ENCODE data around the gene PCDH15. TPM values are rescaled to one million over a fixed set of nuclear protein-coding genes. Genes with fewer than 3 reads are reported as not detected.

Gene PCDH15
- total and polyA plus RNA-seq, 2 of the 13 experiments (the other 11 are each of a cell fraction or from before 2014, with no cell fraction given), result not detected

GRCh38 chr10:54769051-54769450, 32.0 kb downstream of the PCDH15 start:
- no peak overlapping the region for H2AFZ ChIP-seq (ENCODE audit: low read length)
- TF ChIP-seq ZFP36 (IDR thresholded peaks at IDR 0.05; ENCODE audit: borderline replicate concordance, low read depth, low read length, partially characterized antibody) (no peak), ZEB1 (IDR thresholded peaks at IDR 0.05; ENCODE audit: insufficient replicate concordance, low read depth) (no peak), MXD3 (CRISPR knock-in tag; IDR thresholded peaks at IDR 0.05) (no peak)
- BruUV-seq (replicated peaks), result no TSS peak
- H3K4me2 ChIP-seq (ENCODE audit: low read depth, low read length), result no peak overlapping the region
- in situ Hi-C loops (cut with HindIII; ENCODE audit: extremely low pct_ligation_motif_present, low pct_unique_long_range_greater_than_20kb), result no loop called here
- ATAC-seq, result no peak
- no peak for FAIRE-seq
- CTCF ChIA-PET (ENCODE audit: low intra/inter-chr PET ratio, low total read pairs), result no interaction called here
- H4K20me1 ChIP-seq (ENCODE audit: insufficient read depth, low read length), result no peaks in the 10 kb centered on the region
- no peaks in the 10 kb centered on the region for H3K9me3 ChIP-seq (ENCODE audit: low read length)
- H3K9ac ChIP-seq (ENCODE audit: insufficient read depth, low read depth, low read length), result no peak overlapping the region
- POLR2A ChIA-PET, result no interaction called here
- no peak overlapping the region for H3K4me3 ChIP-seq (replicated peaks in 1 of 3; ENCODE audit: insufficient read depth in 1 of 3, low read depth in 2 of 3, low read length in 3 of 3)
- no peak overlapping the region for H3K27ac ChIP-seq (ENCODE audit: extremely low read length, insufficient read depth, low read length)
- no peaks in the 10 kb centered on the region for H3K27me3 ChIP-seq (ENCODE audit: control insufficient read depth in 1 of 2, insufficient read depth in 2 of 2, low read length in 2 of 2)
- H3K36me3 ChIP-seq (replicated peaks in 1 of 2; ENCODE audit: control insufficient read depth in 1 of 2, insufficient read depth in 2 of 2, low read length in 2 of 2), result no peaks in the 10 kb centered on the region
- H3K79me2 ChIP-seq (ENCODE audit: insufficient read depth, low read length), result no peaks in the 10 kb centered on the region
- 5% methylated on average over 2 of the region's 2 CpGs for WGBS (ENCODE audit: low lambda C conversion rate)
- intact Hi-C loops (cut with micrococcal nuclease; ENCODE audit: unreplicated experiment), result no loop called here
- no peak for DNase-seq (ENCODE audit: low spot score)
- no peaks in the 10 kb centered on the region for H3K4me1 ChIP-seq (ENCODE audit: insufficient read depth, low read length)

- FAIRE-seq (no peak), ATAC-seq (no peak), DNase-seq (ENCODE audit: low spot score) (no peak)
- H3K9ac ChIP-seq (ENCODE audit: insufficient read depth, low read depth, low read length), result no peak overlapping the region
- ChIA-PET CTCF (ENCODE audit: low intra/inter-chr PET ratio, low total read pairs) (no interaction called here), POLR2A (no interaction called here)
- no peak overlapping the region for H3K4me2 ChIP-seq (ENCODE audit: low read depth, low read length)
- intact Hi-C loops (cut with micrococcal nuclease; ENCODE audit: unreplicated experiment), result no loop called here
- TF ChIP-seq HNRNPL (IDR thresholded peaks at IDR 0.05; ENCODE audit: low read depth, low read length) (no peak), ZNF614 (CRISPR knock-in tag; IDR thresholded peaks at IDR 0.05; ENCODE audit: borderline replicate concordance) (no peak), HNRNPUL1 (IDR thresholded peaks at IDR 0.05; ENCODE audit: low read depth, low read length) (no peak), SAP130 (CRISPR knock-in tag; IDR thresholded peaks at IDR 0.05; ENCODE audit: low read depth) (no peak)
- H2AFZ ChIP-seq (ENCODE audit: low read length), result no peak overlapping the region
- H3K4me3 ChIP-seq (replicated peaks in 1 of 3; ENCODE audit: insufficient read depth in 1 of 3, low read depth in 2 of 3, low read length in 3 of 3), result no peak overlapping the region
- H4K20me1 ChIP-seq (ENCODE audit: insufficient read depth, low read length), result no peaks in the 10 kb centered on the region
- no TSS peak for BruUV-seq (replicated peaks)
- no peaks in the 10 kb centered on the region for H3K9me3 ChIP-seq (ENCODE audit: low read length)
- WGBS (ENCODE audit: low lambda C conversion rate), result 3% methylated on average over 2 of the region's 2 CpGs
- H3K27me3 ChIP-seq (ENCODE audit: control insufficient read depth in 1 of 2, insufficient read depth in 2 of 2, low read length in 2 of 2), result no peaks in the 10 kb centered on the region
- no peaks in the 10 kb centered on the region for H3K79me2 ChIP-seq (ENCODE audit: insufficient read depth, low read length)
- no peaks in the 10 kb centered on the region for H3K36me3 ChIP-seq (replicated peaks in 1 of 2; ENCODE audit: control insufficient read depth in 1 of 2, insufficient read depth in 2 of 2, low read length in 2 of 2)
- no peak overlapping the region for H3K27ac ChIP-seq (ENCODE audit: extremely low read length, insufficient read depth, low read length)
- no peaks in the 10 kb centered on the region for H3K4me1 ChIP-seq (ENCODE audit: insufficient read depth, low read length)
- in situ Hi-C loops (cut with HindIII; ENCODE audit: extremely low pct_ligation_motif_present, low pct_unique_long_range_greater_than_20kb), result no loop called here
Observed at GRCh38 chr10:54758791-54759190, 42.2 kb downstream of the PCDH15 start.

All from HepG2 (cell line).